DMS53 treated with DMSO at 0.1 percent for 48 hours (cell line): ENCODE data around the gene ZNF579.
"Not testable (repeated sequence)": the region's sequence is repeated elsewhere in the genome, so short reads cannot be mapped to it uniquely, and the experiment has no call there.

ENCODE experiments used
- DNase-seq: peaks from one replicate; lab custom pipeline; 2025; ENCODE audit not compliant: unreplicated experiment; lab: John Stamatoyannopoulos, UW

The ZNF579 gene

GRCh38 chr19:55573929-55574328 lies 6.7 kb downstream of the ZNF579 start:
- not testable (repeated sequence) for DNase-seq

GRCh38 chr19:55569477-55569876 lies 11.2 kb downstream of the ZNF579 start:
- not testable (repeated sequence) for DNase-seq

- no peak for DNase-seq
Observed at GRCh38 chr19:55567708-55568328, 12.8 kb downstream of the ZNF579 start.

- DNase-seq: no peak
Observed at GRCh38 chr19:55566823-55567222, 13.8 kb downstream of the ZNF579 start.

- DNase-seq: no peak
Observed at GRCh38 chr19:55563261-55563690, 17.4 kb downstream of the ZNF579 start.

- no peak for DNase-seq
Observed at GRCh38 chr19:55559684-55560083, 21.0 kb downstream of the ZNF579 start.

GRCh38 chr19:55554741-55555152 lies 25.9 kb downstream of the ZNF579 start:
- DNase-seq: no peak

- no peak for DNase-seq
Observed at GRCh38 chr19:55554302-55554701, 26.3 kb downstream of the ZNF579 start.

GRCh38 chr19:55553217-55554182 lies 27.1 kb downstream of the ZNF579 start:
- no peak for DNase-seq

- DNase-seq: no peak
Observed at GRCh38 chr19:55552620-55553019, 28.0 kb downstream of the ZNF579 start.

GRCh38 chr19:55552206-55552605 lies 28.4 kb downstream of the ZNF579 start:
- no peak for DNase-seq

- DNase-seq: no peak
Observed at GRCh38 chr19:55550321-55550650, 30.4 kb downstream of the ZNF579 start.

GRCh38 chr19:55549500-55550320 lies 30.9 kb downstream of the ZNF579 start:
- peak; percentile 77 for DNase-seq

GRCh38 chr19:55546822-55547614 lies 33.6 kb downstream of the ZNF579 start:
- no peak for DNase-seq

- DNase-seq: no peak
Observed at GRCh38 chr19:55546011-55546410, 34.6 kb downstream of the ZNF579 start.

- no peak for DNase-seq
Observed at GRCh38 chr19:55545443-55545842, 35.2 kb downstream of the ZNF579 start, which contains the start of gene SBK3. Gene SBK3, minus strand, starts transcription at chr19:55545543. Its CDS starts 0 bp downstream, at chr19:55545543.

GRCh38 chr19:55544776-55545439 lies 35.7 kb downstream of the ZNF579 start:
- no peak for DNase-seq

- DNase-seq: no peak
Observed at GRCh38 chr19:55544014-55544413, 36.6 kb downstream of the ZNF579 start.

GRCh38 chr19:55543567-55543966 lies 37.1 kb downstream of the ZNF579 start:
- no peak for DNase-seq

- no peak for DNase-seq
Observed at GRCh38 chr19:55542292-55542855, 38.3 kb downstream of the ZNF579 start.
